GM12878 (cell line): Measurements from ENCODE around the gene OR2S2. TPM values are rescaled to one million over a fixed set of nuclear protein-coding genes. Genes with fewer than 3 reads are reported as not detected.

Experiments used
- ATAC-seq: fragments of 200-7000 bp; cut with Tn5 transposase; 3 replicates; pipeline ENCODE4 v1.9.1; 2020; ENCODE audit warnings: mild to moderate bottlenecking, moderate library complexity
- BruUV-seq: library from RNA; stranded (reverse); fragments of 400-500 nt; replicated peaks from 2 replicates; lab custom pipeline; 2021; lab: Mats Ljungman, UMichigan
- CTCF ChIA-PET: fragments of 300-600 bp; sonication (Branson Sonifier 250); formaldehyde crosslinking; extraction: SDS; loops from one replicate; lab custom pipeline; 2021; ENCODE audit warnings: inconsistent platforms; lab: Yijun Ruan, JAX
- POLR2A ChIA-PET: fragments of 350-600 bp; formaldehyde crosslinking; extraction: SDS; loops from one replicate; lab custom pipeline; 2021; ENCODE audit warnings: inconsistent platforms; lab: Charles Lee
- RAD21 ChIA-PET: fragments of 300-600 bp; sonication (Branson Sonifier 250); formaldehyde crosslinking; loops from one replicate; lab custom pipeline; 2023; ENCODE audit warnings: antibody characterized with exemption; ENCODE audit not compliant: unreplicated experiment; lab: Charles Lee
- SMC1A ChIA-PET: fragments of 300-600 bp; sonication (Branson Sonifier 250); formaldehyde crosslinking; loops from one replicate; lab custom pipeline; 2023; ENCODE audit not compliant: unreplicated experiment, uncharacterized antibody; lab: Charles Lee
- DNase-seq: peaks from one replicate; pipeline ENCODE4 v3.0.0-alpha.2; 2011; ENCODE audit warnings: low read depth, low spot score
- FAIRE-seq: peaks from 3 replicates; lab custom pipeline; 2011; peaks lifted over from hg19 to GRCh38; lab: Jason Lieb, UNC
- H2AFZ ChIP-seq: 2 replicates; pipeline ENCODE4 v1.6.0; 2011; ENCODE audit warnings: low read depth, low read length, control low read depth; ENCODE audit not compliant: control insufficient read depth
- H3K27ac ChIP-seq: 2 replicates; pipeline ENCODE4 v1.5.1; 2011; ENCODE audit warnings: control low read depth; ENCODE audit not compliant: control insufficient read depth, insufficient read depth
- H3K27me3 ChIP-seq, 2 experiments: replicated peaks in 1 of 2; 2 replicates each; pipeline versions ENCODE4 v1.6.0 to v1.6.1; 2011; ENCODE audit warnings: low read length in 1 of 2; ENCODE audit not compliant: control insufficient read depth in 2 of 2, insufficient read depth in 2 of 2
- H3K36me3 ChIP-seq, 2 experiments: 2 replicates each; pipeline ENCODE4 v1.5.1; 2011; ENCODE audit warnings: low read length in 1 of 2; ENCODE audit not compliant: control insufficient read depth in 2 of 2, insufficient read depth in 2 of 2
- H3K4me1 ChIP-seq: 2 replicates; pipeline ENCODE4 v1.6.1; 2011; ENCODE audit warnings: mild to moderate bottlenecking, low read length, moderate library complexity, mixed read lengths; ENCODE audit not compliant: control insufficient read depth, insufficient read depth
- H3K4me2 ChIP-seq: 2 replicates; pipeline ENCODE4 v1.6.0; 2011; ENCODE audit warnings: control low read depth; ENCODE audit not compliant: control insufficient read depth, insufficient read depth
- H3K4me3 ChIP-seq: fragments of 200-600 bp; sonication (generic); 2 replicates; pipeline ENCODE4 v1.5.1; 2016
- H3K79me2 ChIP-seq: 2 replicates; pipeline ENCODE4 v1.6.0; 2011; ENCODE audit warnings: low read length; ENCODE audit not compliant: control insufficient read depth, insufficient read depth
- H3K9ac ChIP-seq: 2 replicates; pipeline ENCODE4 v1.8.0; 2011; ENCODE audit warnings: low read length, control low read depth, mixed read lengths; ENCODE audit not compliant: control insufficient read depth, insufficient read depth
- H3K9me3 ChIP-seq: replicated peaks from 3 replicates; pipeline ENCODE4 v1.5.1; 2011; ENCODE audit warnings: mild to moderate bottlenecking, low read length; ENCODE audit not compliant: control insufficient read depth, insufficient read depth
- H4K20me1 ChIP-seq: 2 replicates; pipeline ENCODE4 v1.6.0; 2011; ENCODE audit not compliant: control insufficient read depth, insufficient read depth
- BACH1 ChIP-seq: fragments of 450-650 bp; IDR thresholded peaks from 2 replicates; pipeline ENCODE4 v1.6.1; 2017; ENCODE audit warnings: mild to moderate bottlenecking, borderline replicate concordance
- CHD4 ChIP-seq: fragments of 200-600 bp; sonication (generic); IDR thresholded peaks from 2 replicates; pipeline ENCODE4 v1.6.1; 2016; ENCODE audit warnings: mild to moderate bottlenecking
- E2F4 ChIP-seq: IDR thresholded peaks from 2 replicates; pipeline ENCODE4 v1.6.1; 2012; ENCODE audit warnings: low read depth, low read length, improper control_type of control experiment
- E2F8 ChIP-seq: fragments of 450-650 bp; IDR thresholded peaks from 2 replicates; pipeline ENCODE4 v1.6.1; 2018; ENCODE audit warnings: mild to moderate bottlenecking, low read depth, moderate library complexity; ENCODE audit not compliant: partially characterized antibody
- IKZF2 ChIP-seq, 2 experiments: fragments of 450-650 bp; IDR thresholded peaks; 2 replicates each; pipeline ENCODE4 v1.6.1; 2017; ENCODE audit warnings: mild to moderate bottlenecking in 2 of 2, moderate library complexity in 2 of 2
- MTA3 ChIP-seq: IDR thresholded peaks from 2 replicates; pipeline ENCODE4 v1.6.1; 2012; ENCODE audit warnings: low read length, inconsistent platforms, borderline replicate concordance
- NFXL1 ChIP-seq: fragments of 450-650 bp; IDR thresholded peaks from 2 replicates; pipeline ENCODE4 v1.6.1; 2017; ENCODE audit warnings: antibody characterized with exemption, mild to moderate bottlenecking, borderline replicate concordance
- NFYA ChIP-seq: IDR thresholded peaks from 2 replicates; pipeline ENCODE4 v1.6.1; 2011; ENCODE audit warnings: low read depth, mild to moderate bottlenecking, low read length, improper control_type of control experiment, borderline replicate concordance
- PAX8 ChIP-seq: fragments of 450-650 bp; IDR thresholded peaks from 2 replicates; pipeline ENCODE4 v1.6.1; 2017; ENCODE audit warnings: mild to moderate bottlenecking, moderate library complexity
- SKIL ChIP-seq: fragments of 450-650 bp; IDR thresholded peaks from 2 replicates; pipeline ENCODE4 v1.6.1; 2017; ENCODE audit warnings: mild to moderate bottlenecking, low read depth, inconsistent platforms; ENCODE audit not compliant: poor library complexity, severe bottlenecking
- SMAD5 ChIP-seq: IDR thresholded peaks from 2 replicates; pipeline ENCODE4 v1.6.1; 2016; ENCODE audit warnings: antibody characterized with exemption, low read depth
- SPI1 ChIP-seq: IDR thresholded peaks from 2 replicates; pipeline ENCODE4 v1.6.1; 2011; ENCODE audit warnings: low read depth, mild to moderate bottlenecking, low read length, moderate library complexity, borderline replicate concordance; ENCODE audit not compliant: insufficient read depth
- SREBF2 ChIP-seq: IDR thresholded peaks from 2 replicates; pipeline ENCODE4 v1.6.1; 2012; ENCODE audit warnings: mild to moderate bottlenecking, low read length
- ZNF622 ChIP-seq: fragments of 450-650 bp; IDR thresholded peaks from 2 replicates; pipeline ENCODE4 v1.6.1; 2017; ENCODE audit warnings: mild to moderate bottlenecking, inconsistent platforms
- WGBS: methylation state at CpG from one replicate; pipeline ENCODE4 v1.1.6; 2016; ENCODE audit warnings: low lambda C conversion rate; ENCODE audit not compliant: insufficient replicate concordance, insufficient coverage; ENCODE audit errors: missing lambda C conversion rate; 5-methylcytosine and 5-hydroxymethylcytosine counted together
- in situ Hi-C: fragments of 300-500 bp; cut with MboI; formaldehyde crosslinking; loops from 9 replicates; pipeline ENCODE4 v1.14.3; 2018; ENCODE audit warnings: mixed read lengths
- intact Hi-C: fragments of 100-400 bp; cut with micrococcal nuclease; formaldehyde crosslinking; loops from one replicate; pipeline ENCODE4 v1.14.2; 2022; ENCODE audit not compliant: unreplicated experiment
- polyA plus RNA-seq, 11 experiments: library from polyadenylated mRNA; depleted of rRNA in 4 of 11; unstranded in 6 of 11; stranded (reverse) in 5 of 11; fragments of >200 nt; fragmentation: Nextera tagmentation in 4 of 11; fragmentation: Illumina TruSeq in 1 of 11; extraction: Ambion mirVana in 4 of 11; extraction: Trizol in 1 of 11; gene quantifications; 1 replicate in 1 of 11; 2 replicates in 10 of 11; pipeline versions ENCODE4 v1.2.1 to v1.2.3, GENCODE V29; 2011 to 2016; ENCODE audit warnings: inconsistent platforms in 2 of 11, missing spikeins in 2 of 11, low read depth in 1 of 11
- total RNA-seq, 4 experiments: library from RNA; depleted of rRNA in 3 of 4; stranded (reverse); fragments of >200 nt in 3 of 4; fragmentation: Illumina TruSeq in 1 of 4; extraction: Trizol in 1 of 4; gene quantifications; 2 replicates each; pipeline versions ENCODE4 v1.2.1 to v1.2.3, GENCODE V29; 2013 to 2021
- TF ChIP-seq, protein P1 (sequence below): IDR thresholded peaks from 2 replicates; pipeline ENCODE4 v1.6.1; 2011; ENCODE audit warnings: borderline replicate concordance, low read depth, mild to moderate bottlenecking, moderate library complexity, low read length; ENCODE audit not compliant: insufficient read depth, poor library complexity, severe bottlenecking

Gene OR2S2
- total and polyA plus RNA-seq, 10 of the 15 experiments (the other 5 are each of a cell fraction or from before 2014, with no cell fraction given): not detected

- RAD21 ChIA-PET: interaction anchor here (1.0 kb wide), 1 partner anchor 61 kb away, joined by 3 read pairs; no protein-coding TSS in a partner anchor
- no peaks in the 10 kb centered on the region for H3K4me1 ChIP-seq
- SMC1A ChIA-PET: interaction anchor here (0.8 kb wide), 1 partner anchor 10 kb away, joined by 3 read pairs; no protein-coding TSS in a partner anchor
- no peak overlapping the region for H3K27ac ChIP-seq
- no TSS peak for BruUV-seq
- no peaks in the 10 kb centered on the region for H3K36me3 ChIP-seq
- no peaks in the 10 kb centered on the region; a peak in 2 of 4 replicates for H3K27me3 ChIP-seq
- H3K9ac ChIP-seq: no peak overlapping the region
- H2AFZ ChIP-seq: no peak overlapping the region
- intact Hi-C loops (no loop called here), in situ Hi-C loops (no loop called here)
- no peak overlapping the region for H3K4me3 ChIP-seq
- no peaks in the 10 kb centered on the region for H3K79me2 ChIP-seq
- ATAC-seq (no peak), DNase-seq (no peak), FAIRE-seq (no peak)
- WGBS: 39% methylated on average over 15 of the region's 23 CpGs
- CTCF ChIA-PET: no interaction called here
- H3K4me2 ChIP-seq: no peak overlapping the region
- H3K9me3 ChIP-seq: no peaks in the 10 kb centered on the region
- POLR2A ChIA-PET: no interaction called here
- no peaks in the 10 kb centered on the region for H4K20me1 ChIP-seq
- TF ChIP-seq CHD4 (no peak), NFXL1 (no peak), BACH1 (no peak), MTA3 (no peak), PAX8 (no peak), SKIL (no peak), SREBF2 (no peak), SMAD5 (no peak), E2F8 (no peak), IKZF2 (IDR thresholded peaks at IDR 0.05) (no peak), NFYA (no peak), E2F4 (no peak), ZNF622 (no peak), SPI1 (no peak)
- TF ChIP-seq, protein P1, sequence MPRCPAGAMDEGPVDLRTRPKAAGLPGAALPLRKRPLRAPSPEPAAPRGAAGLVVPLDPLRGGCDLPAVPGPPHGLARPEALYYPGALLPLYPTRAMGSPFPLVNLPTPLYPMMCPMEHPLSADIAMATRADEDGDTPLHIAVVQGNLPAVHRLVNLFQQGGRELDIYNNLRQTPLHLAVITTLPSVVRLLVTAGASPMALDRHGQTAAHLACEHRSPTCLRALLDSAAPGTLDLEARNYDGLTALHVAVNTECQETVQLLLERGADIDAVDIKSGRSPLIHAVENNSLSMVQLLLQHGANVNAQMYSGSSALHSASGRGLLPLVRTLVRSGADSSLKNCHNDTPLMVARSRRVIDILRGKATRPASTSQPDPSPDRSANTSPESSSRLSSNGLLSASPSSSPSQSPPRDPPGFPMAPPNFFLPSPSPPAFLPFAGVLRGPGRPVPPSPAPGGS: no peak
These were observed 4.4 kb upstream of the OR2S2 start for GRCh38 chr9:35962126-35962906.
